Activated T-cell treated with anti-CD3 and anti-CD28 coated beads, Interleukin-2, amount 50 U/mL, for 48 hours (primary cell): ENCODE measurements around the gene ROBO1.

Source experiments
- DNase-seq, 2 experiments: peaks; one replicate each; pipeline ENCODE4 v3.0.0-alpha.2; 2020

ROBO1 gene

DNA sequence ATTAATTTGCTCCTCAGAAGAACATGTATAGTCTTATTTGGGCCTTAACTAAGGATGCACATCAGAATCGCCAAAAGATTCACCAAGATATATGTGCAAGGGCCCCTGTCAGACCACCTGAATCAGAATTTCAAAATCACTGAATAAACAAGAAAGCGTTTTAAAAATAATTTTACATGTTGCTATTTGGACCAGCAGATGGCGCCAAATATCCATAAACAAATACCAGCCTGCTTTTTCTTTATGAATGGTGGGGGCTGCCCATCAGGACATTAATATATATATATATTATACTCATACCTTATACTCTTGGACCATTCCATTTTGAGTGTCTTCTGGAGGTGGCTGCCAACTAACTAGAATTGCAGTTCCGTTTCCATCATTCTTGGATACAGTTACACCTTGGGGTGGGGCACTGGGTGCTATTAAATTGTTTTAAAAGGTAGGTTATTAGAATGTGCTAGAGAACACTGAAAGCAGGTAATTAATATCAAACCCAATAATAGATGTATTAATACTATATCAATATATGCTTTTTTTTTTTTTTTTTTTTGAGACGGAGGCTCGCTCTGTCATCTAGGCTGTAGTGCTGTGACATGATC is 1108.3 kb downstream of the ROBO1 start:
- DNase-seq = peak in 1 of 2 experiments; percentile 16

DNA sequence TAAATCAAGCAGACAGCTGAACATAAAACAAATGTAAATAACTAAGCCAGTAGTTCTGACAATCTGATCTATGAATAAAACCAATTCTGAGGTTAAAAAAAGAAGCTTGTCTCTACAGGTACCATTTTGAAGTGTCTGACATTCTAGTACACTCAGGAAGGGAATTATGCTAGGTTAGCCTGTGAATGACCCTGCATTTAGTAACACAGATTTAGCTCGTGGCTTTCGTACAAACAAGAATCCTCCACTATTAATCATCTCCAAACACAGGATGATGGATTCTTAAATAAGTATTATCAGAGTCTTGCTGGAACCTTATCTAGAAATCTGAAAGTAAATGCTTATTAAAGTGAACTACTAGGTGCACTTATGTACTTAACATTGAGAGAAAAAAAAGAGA is 1120.1 kb downstream of the ROBO1 start:
- DNase-seq = no peak

GRCh38 chr3:78645628-78646310 is 1122.0 kb downstream of the ROBO1 start:
- DNase-seq = no peak

GRCh38 chr3:78644847-78645246 is 1123.0 kb downstream of the ROBO1 start:
- DNase-seq = no peak

- no peak for DNase-seq
Observed at GRCh38 chr3:78642226-78643035, 1125.4 kb downstream of the ROBO1 start.

DNA sequence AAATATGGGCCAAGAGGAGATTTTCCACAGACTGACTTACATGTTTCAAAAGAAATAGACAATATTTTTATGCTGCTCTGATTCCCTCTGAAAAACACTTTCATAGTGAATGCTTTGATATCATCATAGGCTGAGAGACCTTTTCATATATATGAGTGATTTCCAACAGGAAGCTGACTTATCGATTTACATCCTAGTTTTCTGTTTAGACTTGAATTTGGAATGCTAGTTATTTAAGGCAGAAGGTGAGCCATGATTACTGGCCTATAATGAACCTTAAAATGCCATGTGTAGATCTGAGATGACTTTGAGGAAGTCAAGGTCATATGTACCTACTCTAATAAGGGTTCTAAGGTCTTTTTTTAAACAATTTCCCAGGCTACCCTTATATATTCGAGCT is 1126.1 kb downstream of the ROBO1 start:
- no peak for DNase-seq

DNA sequence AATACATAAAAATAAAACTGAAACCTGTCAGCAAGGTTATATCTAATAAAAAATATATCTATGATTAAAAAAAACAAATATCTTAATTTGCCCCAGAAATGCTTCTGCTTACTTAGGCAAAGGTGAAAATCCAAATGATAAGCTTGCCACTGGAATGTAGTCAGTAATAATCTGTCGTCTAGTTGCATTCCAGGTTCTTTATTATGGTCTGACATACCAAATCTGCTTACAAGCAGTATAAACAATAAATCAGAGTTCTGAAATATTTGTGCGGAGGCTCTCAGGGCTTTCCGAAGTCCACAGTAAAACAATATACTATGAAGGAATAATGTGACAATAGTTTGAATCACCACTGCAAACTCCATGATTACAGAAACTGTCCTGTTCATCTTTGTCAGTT is 1133.5 kb downstream of the ROBO1 start:
- DNase-seq = no peak

DNA sequence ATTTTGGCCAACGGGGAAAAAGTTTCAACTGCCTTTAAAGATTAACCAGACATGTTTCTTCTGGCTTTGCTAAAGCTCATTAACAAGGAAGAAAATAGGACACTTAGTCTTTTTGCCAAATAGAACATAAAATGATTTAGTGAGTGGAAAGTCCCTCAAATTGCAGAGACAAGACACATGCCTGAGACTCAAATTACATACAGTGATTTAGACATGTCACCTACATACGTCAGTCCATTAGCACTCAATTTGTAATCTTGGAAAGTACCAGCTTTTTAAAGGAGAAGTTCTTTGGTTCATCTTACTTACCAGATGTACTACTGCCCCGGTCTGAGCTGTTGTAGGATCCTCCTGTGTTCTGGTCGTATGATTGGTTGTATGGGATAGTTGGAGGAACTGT is 1134.2 kb downstream of the ROBO1 start:
- no peak for DNase-seq

DNA sequence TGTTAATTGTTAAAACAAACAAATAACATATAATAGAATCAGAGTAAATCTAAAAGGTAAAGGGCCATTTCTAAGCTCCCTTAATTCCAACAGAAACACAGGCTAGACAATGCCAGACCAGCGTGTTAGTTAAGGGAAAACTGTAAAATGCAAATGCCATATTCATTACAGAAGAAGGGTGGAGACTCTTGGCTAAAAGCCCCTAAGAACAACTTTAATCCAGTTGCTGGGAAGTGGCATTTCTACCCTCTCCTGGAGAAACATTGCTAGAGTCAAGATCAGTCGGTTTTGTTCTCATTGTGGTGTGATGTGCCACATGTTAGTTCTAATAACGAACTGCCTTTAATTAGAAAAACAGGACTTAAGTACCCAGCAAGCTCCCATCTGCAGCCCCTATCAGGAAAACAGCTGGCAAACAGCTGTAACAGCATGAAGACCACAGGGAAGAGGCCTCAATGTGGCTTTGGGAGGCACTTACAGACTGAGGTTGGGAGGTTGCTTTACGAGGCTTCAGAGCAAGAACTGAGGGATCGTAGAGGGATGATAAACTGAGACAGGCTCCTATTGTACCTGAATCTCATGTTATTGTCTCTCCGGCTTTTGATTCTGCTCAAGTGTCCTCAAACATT is 1134.8 kb downstream of the ROBO1 start:
- no peak for DNase-seq

DNA sequence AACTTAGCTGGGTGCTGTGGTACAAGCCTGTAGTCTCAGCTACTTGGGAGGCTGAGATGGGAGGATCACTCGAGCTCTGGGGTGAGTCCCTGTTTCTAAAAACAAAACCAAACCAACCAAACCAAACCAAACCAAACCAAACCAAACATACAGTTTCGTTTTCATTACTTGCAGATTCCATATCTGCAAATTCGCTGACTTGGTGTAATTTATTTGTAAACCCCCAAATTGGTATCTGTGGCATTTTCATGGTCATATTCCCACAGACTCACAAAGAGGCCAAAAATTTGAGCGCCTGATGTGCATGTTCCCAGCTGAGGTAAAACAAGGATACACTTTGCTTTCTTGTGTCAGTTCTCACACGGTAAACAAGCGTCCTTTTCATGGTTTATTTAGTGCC is 1138.3 kb downstream of the ROBO1 start:
- no peak for DNase-seq

DNA sequence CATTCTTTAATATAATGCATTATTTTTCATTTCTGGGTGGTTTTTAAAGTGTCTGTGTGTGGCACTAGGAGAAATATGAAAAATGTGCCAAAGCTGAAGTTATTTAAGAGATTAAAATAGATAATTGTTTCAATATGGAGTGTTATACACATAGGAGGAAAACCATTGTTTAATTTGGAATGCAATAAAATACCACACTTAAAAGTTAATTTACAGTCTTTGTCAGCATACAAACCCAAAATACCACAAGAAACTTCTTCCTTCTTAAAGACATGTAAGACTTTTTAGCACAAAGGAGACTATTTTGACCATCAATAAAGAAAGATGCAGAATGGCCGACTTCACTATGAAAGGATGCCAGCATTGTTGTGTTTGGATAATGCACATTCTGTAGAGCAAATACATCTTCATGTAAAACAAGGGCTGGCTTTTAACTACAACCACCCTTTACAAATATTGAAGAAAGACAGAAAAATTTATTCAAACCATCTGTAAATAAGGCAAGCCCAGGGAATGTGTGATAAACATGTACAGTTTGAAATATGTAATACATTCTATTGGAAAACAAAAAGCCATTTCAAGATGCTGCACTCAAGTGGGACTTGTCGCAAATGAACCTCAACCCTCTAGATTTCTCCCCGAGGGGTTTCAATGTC is 1146.6 kb downstream of the ROBO1 start:
- no peak for DNase-seq

- DNase-seq = no peak
Observed at GRCh38 chr3:78614486-78614885, 1153.3 kb downstream of the ROBO1 start.

- no peak for DNase-seq
Observed at GRCh38 chr3:78613421-78613879, 1154.3 kb downstream of the ROBO1 start.

DNA sequence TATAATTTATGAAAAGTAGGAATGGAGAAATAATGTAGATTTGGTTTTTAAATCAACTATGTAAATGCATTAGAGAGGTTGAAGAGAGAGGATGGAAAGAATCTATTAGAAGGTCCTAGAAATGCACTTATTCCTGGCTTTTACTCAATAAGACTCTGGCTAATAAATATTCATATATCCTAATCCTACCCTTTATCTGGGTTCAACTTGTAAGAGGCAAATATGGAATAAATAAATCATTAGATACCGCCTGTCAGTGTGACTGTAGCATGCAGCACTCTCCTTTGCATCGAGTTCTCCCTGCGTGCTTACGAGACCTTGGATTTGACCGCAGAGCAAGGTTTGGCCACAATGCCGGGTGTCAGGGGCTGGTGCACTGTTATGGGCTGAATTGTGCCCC is 1156.5 kb downstream of the ROBO1 start:
- DNase-seq = no peak

DNA sequence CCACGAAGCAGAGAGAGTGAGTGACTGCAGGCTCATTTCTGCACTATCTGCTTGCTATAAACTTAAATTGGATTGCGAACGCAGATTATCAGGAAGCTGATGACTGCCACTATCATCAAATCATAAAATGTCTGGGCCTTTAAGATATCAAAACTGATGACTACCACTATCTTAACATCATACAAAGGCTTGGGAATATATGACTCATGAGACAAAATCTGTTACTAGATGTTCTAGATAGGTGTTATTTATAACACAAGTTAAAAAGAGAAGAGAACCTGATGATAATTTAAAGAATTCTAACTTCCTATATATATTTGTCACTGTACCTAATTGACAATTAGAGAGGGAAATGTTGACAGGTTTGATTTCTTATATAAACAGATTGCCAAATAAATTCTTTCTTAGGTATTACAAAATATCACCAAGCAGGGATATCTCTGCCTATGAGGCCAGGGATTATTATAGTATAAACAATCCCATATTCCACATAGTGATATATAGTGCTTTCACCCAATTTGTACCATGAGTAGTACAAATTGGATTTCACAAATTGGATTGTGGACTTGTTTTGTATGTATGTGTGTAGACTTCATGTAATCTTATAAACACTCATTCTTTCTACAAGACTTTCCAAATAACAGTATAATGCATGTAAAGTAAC is 1157.2 kb downstream of the ROBO1 start:
- no peak for DNase-seq

DNA sequence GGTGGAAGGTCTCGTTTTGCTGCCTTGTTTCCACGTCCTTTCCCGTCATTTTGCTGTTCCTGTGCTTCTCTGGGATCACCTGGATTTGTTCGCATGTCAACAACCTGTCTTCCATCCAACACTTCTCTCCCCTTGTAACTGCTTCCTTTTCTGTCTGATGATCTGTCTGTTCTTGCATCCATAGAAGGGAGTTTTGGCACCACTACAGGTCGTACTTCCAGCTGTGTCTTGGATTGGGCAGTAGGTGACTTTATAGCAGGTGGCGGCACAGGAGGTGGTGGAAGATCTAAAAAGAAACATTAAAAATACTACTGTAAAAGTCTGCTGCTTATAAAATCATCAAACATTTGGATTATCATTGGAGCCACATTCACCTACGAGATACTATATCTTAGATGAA is 1161.0 kb downstream of the ROBO1 start:
- DNase-seq = no peak

GRCh38 chr3:78605178-78605577 is 1162.6 kb downstream of the ROBO1 start:
- DNase-seq = no peak

- DNase-seq = no peak
Observed at GRCh38 chr3:78604341-78604740, 1163.5 kb downstream of the ROBO1 start.

DNA sequence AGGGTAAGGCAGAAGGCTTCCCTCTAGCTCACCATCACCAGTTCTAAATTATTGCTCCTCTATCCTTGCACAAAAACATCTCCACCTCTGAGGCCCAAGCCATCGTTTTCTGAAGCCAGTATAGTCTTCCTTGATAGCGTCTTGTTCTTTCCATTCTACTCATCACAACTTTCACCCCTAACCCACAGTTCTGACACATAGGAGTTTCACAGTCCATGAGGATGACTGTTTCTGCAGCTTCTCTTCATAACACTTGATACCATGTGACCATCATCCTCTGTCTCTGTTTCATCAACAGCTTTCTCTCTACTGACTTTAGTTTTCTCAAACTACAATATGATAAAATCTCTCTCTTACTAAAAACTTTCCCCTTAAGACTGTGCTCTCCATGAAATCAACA is 1166.5 kb downstream of the ROBO1 start:
- DNase-seq = no peak

GRCh38 chr3:78589778-78590177 is 1178.0 kb downstream of the ROBO1 start:
- no peak for DNase-seq

- no peak for DNase-seq
Observed at GRCh38 chr3:78588906-78589621, 1178.7 kb downstream of the ROBO1 start.

DNA sequence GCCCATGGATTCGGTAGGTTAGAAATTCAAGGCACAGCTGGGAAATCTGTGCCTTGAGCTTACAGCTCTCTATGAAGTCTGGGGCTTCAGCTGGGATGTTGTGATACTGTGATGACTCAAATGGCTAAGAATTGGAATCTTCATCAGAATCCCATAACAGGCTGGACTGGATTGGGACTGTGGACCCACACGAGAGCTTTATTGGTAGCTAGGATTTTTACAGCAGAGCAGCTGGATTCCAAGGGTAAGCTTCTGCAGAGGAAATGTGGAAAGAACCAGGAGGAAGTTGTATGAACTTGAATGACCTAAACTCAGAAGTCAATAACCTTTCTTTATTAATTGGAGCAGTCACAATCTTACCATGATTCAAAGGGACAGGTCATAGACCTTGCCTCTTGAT is 1187.1 kb downstream of the ROBO1 start:
- no peak for DNase-seq
